ENCODE measurements around the gene RAB26.

DNA sequence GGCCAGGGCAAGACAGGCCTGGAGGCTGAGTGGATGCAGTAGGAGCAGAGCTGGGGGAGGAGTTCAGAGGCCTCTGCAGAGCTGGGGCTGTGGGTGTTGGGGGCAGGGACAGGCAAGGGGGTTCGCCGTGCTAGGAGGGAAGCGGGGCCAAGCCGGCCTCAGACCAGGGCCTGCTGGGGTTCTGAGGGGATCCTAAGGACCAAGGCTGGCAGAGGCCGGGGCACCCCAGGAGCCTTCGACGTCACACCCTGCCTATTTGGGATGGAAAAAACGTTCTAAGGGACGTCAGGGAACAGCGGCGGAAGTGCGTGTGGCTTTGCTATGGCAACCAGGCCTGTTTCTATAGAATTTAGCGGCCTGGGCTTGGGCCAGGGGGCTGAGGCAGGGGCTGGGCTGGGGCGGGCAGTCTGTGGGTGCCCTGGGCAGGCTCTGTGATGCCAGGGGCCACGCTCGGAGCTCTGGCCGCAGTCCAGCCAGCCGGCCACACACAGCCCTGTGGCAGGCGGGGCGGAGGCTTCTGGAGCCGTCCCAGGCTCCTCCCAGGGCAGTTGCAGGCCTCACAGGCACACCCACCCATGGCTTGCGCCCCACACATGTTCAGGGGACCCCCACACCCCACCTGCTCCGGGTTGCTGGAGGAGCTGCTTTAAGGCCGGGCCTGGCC lies 10.9 kb downstream of the RAB26 start:
- no peak for TF ChIP-seq GATA2 (IDR thresholded peaks at IDR 0.05; ENCODE audit: low read depth, low read length)
- no peak for TF ChIP-seq GATA3 (IDR thresholded peaks at IDR 0.05; ENCODE audit: low read depth, low read length)

All from SH-SY5Y (cell line).